Vagina (tissue), 2 donors: Measurements from ENCODE around the gene KCNH2. TPM values are rescaled to one million over a fixed set of nuclear protein-coding genes. Genes with fewer than 3 reads are reported as not detected.
A peak's percentile ranks its signal among the peaks of the same experiment; 100 is the strongest.

Experiments
- DNase-seq, 2 donors: peaks; one replicate each; pipeline ENCODE4 v3.0.0-alpha.2; 2017; ENCODE audit errors: extremely low spot score in 2 of 2
- H3K27ac ChIP-seq: fragments of 200-600 bp; sonication (generic); one replicate; pipeline ENCODE4 v1.5.1; 2019
- H3K27me3 ChIP-seq: fragments of 200-600 bp; sonication (generic); one replicate; pipeline ENCODE4 v1.5.1; 2019
- H3K36me3 ChIP-seq, 2 donors: fragments of 200-600 bp; sonication (generic); one replicate each; pipeline ENCODE4 v1.5.1; 2017 to 2019
- H3K4me1 ChIP-seq: fragments of 200-600 bp; sonication (generic); one replicate; pipeline ENCODE4 v1.5.1; 2019
- H3K4me3 ChIP-seq, 2 donors: fragments of 200-600 bp; sonication (generic); 1 replicate in 1 of 2; 2 replicates in 1 of 2; pipeline ENCODE4 v1.5.1; 2016 to 2019
- H3K9me3 ChIP-seq: fragments of 200-600 bp; sonication (generic); one replicate; pipeline ENCODE4 v1.5.1; 2019
- CTCF ChIP-seq, 3 experiments: fragments of 450-650 bp in 2 of 3; fragments of 200-600 bp in 1 of 3; sonication (generic) in 1 of 3; IDR thresholded peaks; one replicate each; pipeline ENCODE4 v1.5.1; 2017 to 2019; ENCODE audit warnings: antibody characterized with exemption in 3 of 3, mild to moderate bottlenecking in 2 of 3, moderate library complexity in 2 of 3
- POLR2A ChIP-seq, 2 donors: fragments of 450-650 bp; IDR thresholded peaks; one replicate each; pipeline ENCODE4 v1.6.1; 2017; ENCODE audit warnings: antibody characterized with exemption in 2 of 2, mild to moderate bottlenecking in 2 of 2, moderate library complexity in 2 of 2
- POLR2AphosphoS5 ChIP-seq, 2 donors: sonication (generic); formaldehyde crosslinking; IDR thresholded peaks; one replicate each; pipeline ENCODE4 v1.9.0; 2017; ENCODE audit warnings: antibody characterized with exemption in 2 of 2, mild to moderate bottlenecking in 2 of 2, low read depth in 1 of 2; ENCODE audit not compliant: insufficient read depth in 1 of 2
- intact Hi-C: fragments of 100-400 bp; cut with DNase I; formaldehyde crosslinking; loops from one replicate; pipeline ENCODE4 v1.15.1; 2023
- total RNA-seq: library from RNA; depleted of rRNA; stranded (reverse); fragments of >200 nt; gene quantifications from one replicate; pipeline ENCODE4 v1.2.3, GENCODE V29; 2016

KCNH2 gene
- total RNA-seq, 1 donor from 2014 or later, result 6.4 TPM

- H3K4me1 ChIP-seq, result peaks cover 8% of the 10 kb centered on the region
- DNase-seq, result no peak
- H3K4me3 ChIP-seq, result no peak overlapping the region
- no peak for TF ChIP-seq CTCF (IDR thresholded peaks at IDR 0.05)
- intact Hi-C loops, result no loop called here
- H3K27me3 ChIP-seq, result no peaks in the 10 kb centered on the region
- no peaks in the 10 kb centered on the region for H3K9me3 ChIP-seq
- no peaks in the 10 kb centered on the region for H3K36me3 ChIP-seq
- no peak overlapping the region for H3K27ac ChIP-seq
Observed at GRCh38 chr7:150997817-150998216, 19.7 kb upstream of the KCNH2 start.

GRCh38 chr7:150997075-150997511 lies 19.0 kb upstream of the KCNH2 start:
- no peak overlapping the region for H3K27ac ChIP-seq
- no peaks in the 10 kb centered on the region for H3K36me3 ChIP-seq
- no peak for DNase-seq
- peaks cover 13% of the 10 kb centered on the region for H3K4me1 ChIP-seq
- H3K4me3 ChIP-seq, result no peak overlapping the region
- H3K9me3 ChIP-seq, result no peaks in the 10 kb centered on the region
- intact Hi-C loops, result no loop called here
- TF ChIP-seq POLR2AphosphoS5 (IDR thresholded peaks at IDR 0.05; ENCODE audit: insufficient read depth in 1 of 2, low read depth in 1 of 2) (no peak), CTCF (IDR thresholded peaks at IDR 0.05) (no peak), POLR2A (IDR thresholded peaks at IDR 0.05) (no peak)
- H3K27me3 ChIP-seq, result no peaks in the 10 kb centered on the region

GRCh38 chr7:150996376-150997074 lies 18.4 kb upstream of the KCNH2 start:
- no peaks in the 10 kb centered on the region for H3K36me3 ChIP-seq
- no peak for DNase-seq
- H3K27me3 ChIP-seq, result no peaks in the 10 kb centered on the region
- H3K4me1 ChIP-seq, result peaks cover 13% of the 10 kb centered on the region
- TF ChIP-seq POLR2AphosphoS5 (IDR thresholded peaks at IDR 0.05; ENCODE audit: insufficient read depth in 1 of 2, low read depth in 1 of 2) (no peak), CTCF (IDR thresholded peaks at IDR 0.05) (no peak), POLR2A (IDR thresholded peaks at IDR 0.05) (no peak)
- no peak overlapping the region for H3K4me3 ChIP-seq
- H3K9me3 ChIP-seq, result no peaks in the 10 kb centered on the region
- H3K27ac ChIP-seq, result no peak overlapping the region
- intact Hi-C loops, result no loop called here

- Histone ChIP-seq H3K9me3 (no peaks in the 10 kb centered on the region), H3K27me3 (no peaks in the 10 kb centered on the region), H3K4me3 (peak overlapping the region; percentile 19 to 27), H3K27ac (no peak overlapping the region), H3K4me1 (peaks cover 13% of the 10 kb centered on the region), H3K36me3 (no peaks in the 10 kb centered on the region)
- no peak for TF ChIP-seq POLR2AphosphoS5 (IDR thresholded peaks at IDR 0.05; ENCODE audit: insufficient read depth in 1 of 2, low read depth in 1 of 2)
- no peak for TF ChIP-seq POLR2A (IDR thresholded peaks at IDR 0.05)
- no peak for TF ChIP-seq CTCF (IDR thresholded peaks at IDR 0.05)
- DNase-seq, result no peak
- intact Hi-C loops, result no loop called here
Observed at GRCh38 chr7:150994838-150995510, 16.9 kb upstream of the KCNH2 start.
